AG08395 (cell line): ENCODE results near the gene DOCK8.

Experiments used
- DNase-seq: peaks from one replicate; pipeline ENCODE4 v3.0.0; 2012; ENCODE audit warnings: mixed read lengths, low spot score

The DOCK8 gene

DNA sequence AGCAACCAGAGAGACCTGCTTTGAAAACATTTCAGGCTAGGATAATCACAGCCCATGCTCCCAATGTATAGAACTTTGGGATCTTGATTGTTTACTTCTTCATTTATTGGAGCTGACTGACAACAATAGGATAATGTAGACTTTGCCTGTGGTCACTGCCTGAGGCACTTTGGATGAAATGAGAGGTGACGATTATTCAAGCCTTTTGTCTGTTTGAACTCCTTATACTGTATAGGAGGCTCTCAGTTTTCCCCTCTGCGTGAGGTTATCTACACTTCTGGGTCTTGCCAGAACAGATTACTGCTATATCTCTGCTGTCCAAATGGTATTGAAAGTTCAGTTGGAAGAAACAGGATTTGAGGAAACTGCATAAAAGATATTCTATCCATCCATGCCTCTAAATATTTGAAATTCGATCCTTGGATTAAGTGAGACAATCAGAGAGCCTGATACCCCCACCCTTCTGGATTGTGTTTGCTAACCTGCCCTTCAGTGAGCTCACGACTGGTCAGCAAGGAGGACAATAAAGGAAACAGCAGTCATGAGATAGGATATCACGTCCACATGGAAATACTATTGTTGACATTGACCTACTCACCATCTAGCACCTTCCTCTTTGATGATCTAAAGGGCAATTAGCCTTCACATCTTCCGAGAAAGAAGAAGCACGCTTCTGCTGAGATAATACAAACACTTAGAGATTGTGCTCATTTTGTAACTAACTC, 98.1 kb downstream of the DOCK8 start:
- no peak for DNase-seq

DNA sequence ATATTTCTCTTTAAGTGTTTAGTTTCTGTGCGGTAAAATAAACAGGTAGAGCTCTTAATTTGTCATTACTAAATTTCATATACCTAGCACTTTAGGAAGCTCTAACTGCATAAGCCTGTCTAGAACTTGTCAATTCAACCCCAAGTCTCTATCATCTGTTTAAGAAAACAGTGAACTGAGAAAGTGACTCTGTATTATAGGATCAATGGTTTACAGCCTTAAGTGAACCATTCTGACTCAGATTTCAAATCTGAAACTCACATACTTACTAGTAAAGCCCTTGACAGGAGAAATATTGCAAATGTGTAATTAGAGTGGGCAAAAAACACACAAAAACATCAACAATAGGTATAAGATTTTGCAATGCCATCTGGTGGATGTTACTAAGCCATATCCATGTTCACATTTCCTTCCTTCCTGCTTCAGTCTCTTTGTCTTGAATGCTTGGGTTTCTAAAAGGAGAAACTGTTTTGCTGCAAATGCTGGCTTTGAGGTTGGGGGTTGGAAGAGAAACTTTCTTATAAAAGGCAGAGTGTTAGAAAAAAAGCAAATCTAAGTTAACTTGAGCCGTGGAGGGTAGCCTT, 101.8 kb downstream of the DOCK8 start:
- no peak for DNase-seq

DNA sequence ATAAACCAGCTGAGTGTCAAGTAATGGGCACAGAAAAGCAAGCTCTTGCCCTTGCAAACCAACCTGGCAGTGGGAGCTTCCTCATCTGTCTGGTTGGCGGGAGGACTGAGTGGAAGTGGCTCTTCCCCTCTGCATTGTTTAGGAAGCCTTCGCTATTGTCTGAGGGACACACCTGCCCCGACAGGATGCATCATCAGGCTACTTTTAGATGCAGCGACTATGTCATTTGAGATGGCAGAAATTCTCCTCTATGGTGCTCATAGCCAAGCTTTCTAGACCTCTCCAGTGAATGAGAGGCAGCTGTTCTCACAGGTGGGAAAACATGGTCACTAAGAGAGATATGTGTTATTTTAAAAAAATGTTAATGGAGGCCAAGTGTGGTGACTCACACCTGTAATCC, 104.0 kb downstream of the DOCK8 start:
- no peak for DNase-seq

DNA sequence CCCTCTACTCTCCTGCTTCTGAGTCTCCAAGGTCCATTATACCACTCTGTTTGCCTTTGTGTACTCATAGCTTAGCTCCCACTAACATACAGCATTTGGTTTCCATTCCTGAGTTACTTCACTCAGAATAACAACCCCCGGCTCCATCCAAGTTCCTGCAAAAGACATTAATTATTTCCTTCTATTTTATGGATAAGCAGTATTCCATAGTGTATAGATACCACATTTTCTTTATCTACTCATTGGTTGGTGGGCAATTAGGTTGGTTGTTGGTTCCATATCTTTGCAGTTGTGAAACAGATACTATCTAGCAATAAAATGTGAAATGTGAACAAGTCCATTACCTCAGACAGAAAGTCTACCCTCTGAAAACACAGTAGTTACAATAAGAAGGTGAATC, 110.3 kb downstream of the DOCK8 start:
- DNase-seq, result no peak

DNA sequence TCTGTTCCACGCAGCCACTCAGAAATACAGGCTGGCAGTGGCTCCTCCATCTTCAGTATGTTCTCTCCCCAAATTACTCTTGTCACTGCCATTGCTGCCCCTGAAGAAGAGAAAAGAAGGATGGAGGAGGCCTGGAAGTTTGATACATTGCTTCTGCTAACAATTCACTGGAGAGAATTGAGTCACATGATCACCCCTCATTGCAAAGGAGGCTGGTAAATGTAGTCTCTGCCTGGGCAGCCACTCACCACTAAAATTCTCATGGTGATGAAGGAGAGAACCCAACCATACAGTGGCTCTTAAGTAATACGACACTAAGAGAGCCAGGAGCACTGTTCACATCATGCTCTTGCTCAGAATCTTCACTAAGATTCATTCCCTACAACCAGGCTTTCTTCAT, 112.0 kb downstream of the DOCK8 start:
- DNase-seq, result no peak

DNA sequence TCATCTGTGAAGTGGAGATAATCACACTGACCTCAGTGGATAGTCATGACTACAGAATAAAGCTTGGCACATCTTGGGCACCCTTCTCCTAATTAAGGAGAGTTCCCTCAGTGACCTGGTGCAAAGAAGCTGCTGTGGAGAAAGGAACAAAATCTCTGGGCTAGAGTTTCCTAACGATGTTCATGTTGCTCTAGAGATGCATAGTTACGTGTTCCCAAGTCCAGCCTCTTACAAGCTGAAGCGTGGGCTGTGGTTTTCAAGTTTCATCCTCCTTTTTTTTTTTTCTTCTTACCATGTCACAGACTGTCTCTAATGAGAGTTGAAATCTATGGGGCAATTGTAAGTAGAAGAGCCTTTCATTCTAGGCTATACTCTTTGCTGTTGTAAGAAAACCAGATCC, 113.8 kb downstream of the DOCK8 start:
- DNase-seq, result no peak

DNA sequence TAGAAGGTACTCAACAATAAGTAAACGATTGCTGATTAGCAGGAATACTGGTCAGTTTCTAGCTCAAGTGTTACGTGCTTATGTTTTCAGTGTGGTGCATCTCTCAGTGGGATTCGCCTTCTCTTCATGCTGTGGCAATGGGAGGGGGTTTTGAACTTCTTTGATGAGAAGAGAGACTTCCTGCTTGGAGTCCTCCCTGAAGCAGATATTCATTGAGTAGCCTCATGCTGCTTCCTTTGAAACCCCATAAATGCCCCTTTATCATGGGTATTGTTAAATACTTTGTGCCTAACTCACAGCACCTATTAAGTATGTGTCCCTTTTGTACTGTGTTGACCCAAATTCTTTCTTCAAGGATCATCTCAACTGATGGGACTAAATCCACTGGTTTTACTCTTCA, 116.5 kb downstream of the DOCK8 start:
- no peak for DNase-seq

DNA sequence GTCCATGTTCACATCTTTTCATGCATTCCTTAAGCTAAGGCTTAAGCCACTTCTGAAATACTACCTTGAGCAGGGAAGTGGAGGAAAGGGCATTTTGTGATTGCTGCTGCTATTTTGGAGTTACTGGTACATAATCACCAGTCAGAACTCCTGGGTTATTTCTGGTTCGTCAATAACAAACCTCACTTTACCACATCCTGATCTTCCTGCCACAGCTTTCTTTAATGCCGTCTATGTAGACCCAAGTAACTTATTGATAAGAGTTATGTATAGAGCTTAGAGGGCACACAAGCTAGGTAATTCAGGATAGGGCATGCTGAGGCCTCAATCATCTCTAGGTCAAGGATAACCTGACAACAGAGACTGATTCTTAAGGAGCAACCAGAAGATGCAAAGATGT, 120.7 kb downstream of the DOCK8 start:
- no peak for DNase-seq

DNA sequence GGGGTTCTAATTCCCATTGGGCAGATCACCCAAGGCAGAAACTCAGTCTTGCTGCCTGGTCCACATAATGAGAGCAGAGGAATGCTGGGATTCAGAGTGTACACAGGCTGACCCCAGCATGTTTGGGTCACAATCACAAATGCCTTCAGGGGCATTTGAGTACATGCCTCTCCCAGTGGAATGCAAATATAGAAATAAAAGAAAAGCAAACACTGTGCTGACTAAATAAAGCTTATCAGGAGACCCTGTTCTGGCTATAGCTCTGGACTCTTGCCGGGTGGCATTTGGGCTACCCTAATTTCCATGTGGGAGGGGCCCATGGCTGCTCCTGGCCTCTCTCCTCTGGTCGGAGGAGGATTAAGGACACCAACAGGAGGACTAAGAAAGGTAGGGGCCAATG, 121.4 kb downstream of the DOCK8 start:
- DNase-seq, result no peak

DNA sequence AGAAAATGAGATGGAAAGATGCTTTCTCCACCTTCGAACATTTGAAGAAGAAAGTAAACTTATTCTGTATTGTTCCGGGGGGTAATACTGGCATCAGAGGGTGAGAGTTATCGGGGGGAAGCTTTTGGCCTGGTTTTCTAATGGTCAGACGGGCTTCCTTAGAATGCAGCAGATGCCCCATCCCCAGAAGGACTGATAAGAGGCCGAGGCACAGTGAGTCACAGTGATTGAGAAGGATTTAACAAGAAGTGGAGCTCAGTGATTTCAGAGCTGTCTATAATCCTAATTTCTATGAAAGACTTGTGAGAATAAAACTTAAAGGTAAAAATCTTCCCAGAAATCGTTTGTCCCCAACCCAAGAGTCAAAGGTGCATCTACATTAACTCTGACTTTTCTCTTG, 123.9 kb downstream of the DOCK8 start:
- no peak for DNase-seq

DNA sequence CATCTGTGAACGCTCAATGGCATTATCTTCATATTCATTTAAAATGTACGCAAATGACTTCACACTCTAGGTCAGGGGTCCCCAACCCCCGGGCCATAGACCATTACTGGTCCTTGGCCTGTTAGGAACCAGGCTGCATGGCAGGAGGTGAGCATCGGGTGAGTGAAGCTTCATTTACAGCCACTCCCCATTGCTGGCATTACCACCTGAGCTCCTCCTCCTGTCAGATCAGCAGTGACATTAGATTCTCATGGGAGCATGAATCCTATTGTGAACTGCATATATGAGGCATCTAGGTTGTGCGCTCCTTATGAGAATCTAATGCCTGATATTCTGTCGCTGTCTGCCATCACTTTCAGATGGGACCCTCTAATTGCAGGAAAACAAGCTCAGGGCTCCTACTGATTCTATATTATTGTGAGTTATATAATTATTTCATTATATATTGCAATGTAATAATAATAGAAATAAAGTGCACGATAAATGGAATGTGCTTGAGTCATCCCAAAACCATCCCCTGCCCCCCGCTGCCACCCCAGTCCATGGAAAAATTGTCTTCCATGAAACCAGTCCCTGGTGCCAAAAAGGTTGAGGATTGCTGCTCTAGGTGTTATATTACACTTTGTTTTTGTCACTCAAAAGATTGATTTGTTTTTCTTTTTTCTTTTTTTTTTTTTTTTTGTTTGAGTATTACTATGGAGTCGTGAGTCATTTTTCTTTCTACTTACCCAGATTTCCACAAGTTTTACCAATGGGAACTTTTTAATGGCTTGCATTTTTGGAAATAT, 127.2 kb downstream of the DOCK8 start:
- DNase-seq, result no peak

DNA sequence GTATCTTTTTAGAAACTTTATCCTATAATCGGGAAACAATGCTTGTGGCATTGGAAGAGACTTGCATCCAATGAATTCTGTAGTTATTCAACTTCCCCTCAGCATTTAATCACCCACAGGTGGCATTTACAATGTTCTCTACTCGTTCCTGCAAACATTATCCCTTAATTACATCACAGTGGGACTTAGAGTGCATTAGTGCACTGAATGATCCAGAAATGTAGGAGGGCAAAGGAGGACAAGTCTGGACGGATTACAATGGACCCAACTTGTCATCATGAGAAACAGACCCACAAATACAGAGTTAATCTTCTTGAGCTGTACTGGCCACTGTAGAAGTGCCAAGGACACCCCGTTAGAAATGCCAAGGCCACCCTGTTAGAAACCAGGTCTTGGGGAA, 129.1 kb downstream of the DOCK8 start:
- DNase-seq, result no peak

DNA sequence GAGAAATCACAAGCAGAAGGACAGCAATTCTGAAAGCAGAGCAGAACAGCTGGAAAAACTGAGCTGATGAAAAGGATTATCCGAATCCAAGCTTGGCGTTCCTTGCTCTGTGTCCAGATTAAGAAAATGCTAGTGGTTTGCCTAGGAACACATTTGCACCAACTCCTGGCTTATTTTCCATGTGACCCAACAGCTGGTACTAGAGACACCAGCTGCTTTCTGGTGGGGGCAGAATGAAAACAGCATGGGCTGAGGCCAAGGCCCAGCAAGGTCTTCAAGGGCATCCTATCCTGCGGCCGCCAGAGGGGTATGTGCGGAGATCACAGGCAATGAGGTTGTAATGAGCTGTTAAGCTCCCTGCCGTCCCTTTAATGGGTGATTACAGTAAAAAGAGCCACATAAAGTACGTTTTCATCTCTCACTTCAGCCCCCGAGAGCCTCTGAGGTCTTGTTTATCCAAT, 131.5 kb downstream of the DOCK8 start:
- DNase-seq, result no peak

DNA sequence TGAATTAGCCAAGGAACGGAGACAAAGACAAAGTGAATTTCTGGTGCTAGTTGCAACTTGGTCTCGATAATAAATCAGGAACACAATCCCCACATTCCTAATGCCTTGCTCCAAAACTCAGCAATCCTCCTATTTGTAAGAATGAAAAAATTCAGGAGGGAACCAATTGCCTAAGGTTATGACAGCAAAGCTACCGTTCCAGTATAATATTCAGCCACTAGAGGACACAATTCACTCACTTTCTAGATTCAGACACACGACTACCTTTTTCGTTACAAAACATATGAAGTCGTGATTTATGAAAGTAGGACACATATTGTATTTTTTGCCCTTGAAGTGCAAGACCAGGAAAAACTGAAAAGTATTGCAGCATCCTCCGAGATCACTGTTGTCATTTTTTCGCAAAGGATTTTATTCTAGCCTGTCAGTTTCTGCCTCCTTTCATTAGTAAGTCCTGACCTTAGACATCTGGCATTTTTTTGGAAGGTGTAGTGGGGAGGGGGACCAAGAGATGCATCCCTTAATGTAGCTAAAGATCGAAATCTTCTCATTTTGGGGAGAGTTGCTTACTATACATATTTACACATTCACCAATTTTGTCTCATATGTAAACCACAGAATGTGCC, 133.1 kb downstream of the DOCK8 start:
- peak; percentile 45 for DNase-seq

DNA sequence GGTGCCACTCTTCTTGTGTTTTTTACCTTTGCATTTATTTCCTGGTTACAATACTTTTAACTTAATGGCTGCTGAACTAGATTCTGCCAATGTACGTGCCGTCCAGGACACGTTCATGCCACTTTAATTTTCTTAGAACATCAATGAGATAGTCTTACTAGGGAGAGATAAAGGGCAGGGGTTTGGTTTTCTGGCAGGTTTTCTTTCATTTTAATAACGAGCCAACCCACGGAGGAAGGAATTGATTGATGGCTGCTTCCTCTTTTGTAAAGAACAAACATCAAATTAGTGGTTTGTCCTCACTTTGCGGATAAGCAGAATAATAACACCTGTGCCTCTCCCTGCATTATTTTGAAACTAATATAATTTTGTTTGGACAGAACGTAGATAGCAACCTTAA, 135.7 kb downstream of the DOCK8 start:
- no peak for DNase-seq

DNA sequence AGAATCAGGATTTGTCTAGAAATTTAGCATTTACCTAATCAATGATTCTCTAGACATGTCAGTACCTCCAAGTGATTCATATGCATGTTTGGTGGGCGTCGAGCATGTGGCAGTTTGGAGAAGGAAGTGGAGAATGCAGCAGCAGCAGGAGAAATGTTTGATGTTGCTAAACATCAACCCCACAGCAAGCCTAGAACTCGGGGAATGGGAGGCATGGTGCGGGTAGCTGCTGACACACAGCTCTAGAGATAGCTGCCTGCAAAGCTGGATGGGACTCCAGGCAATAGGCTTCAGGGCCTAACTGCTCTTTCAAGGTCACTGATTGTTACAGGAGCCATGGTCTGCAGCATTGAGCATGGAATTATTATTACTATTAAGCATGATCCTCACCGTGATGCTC, 137.3 kb downstream of the DOCK8 start:
- no peak for DNase-seq

DNA sequence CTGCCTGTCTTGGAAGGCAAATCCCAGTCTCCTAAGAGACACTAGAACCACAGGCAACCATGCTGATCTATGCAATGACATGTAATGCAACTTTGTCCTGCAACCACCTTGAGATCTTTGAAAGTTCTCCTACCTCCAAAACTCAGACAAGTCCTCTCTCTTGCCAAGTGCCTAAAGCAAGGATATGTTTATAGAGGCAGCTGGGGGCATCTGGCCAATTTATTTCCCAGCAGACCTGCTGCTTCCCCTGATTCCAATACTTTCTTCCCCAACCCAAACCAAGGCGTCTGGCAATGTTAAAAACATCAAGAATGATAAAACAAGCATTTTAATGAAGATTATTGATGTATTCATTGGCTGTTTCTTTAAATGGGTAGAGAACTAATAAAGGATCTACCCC, 138.4 kb downstream of the DOCK8 start:
- DNase-seq, result no peak

DNA sequence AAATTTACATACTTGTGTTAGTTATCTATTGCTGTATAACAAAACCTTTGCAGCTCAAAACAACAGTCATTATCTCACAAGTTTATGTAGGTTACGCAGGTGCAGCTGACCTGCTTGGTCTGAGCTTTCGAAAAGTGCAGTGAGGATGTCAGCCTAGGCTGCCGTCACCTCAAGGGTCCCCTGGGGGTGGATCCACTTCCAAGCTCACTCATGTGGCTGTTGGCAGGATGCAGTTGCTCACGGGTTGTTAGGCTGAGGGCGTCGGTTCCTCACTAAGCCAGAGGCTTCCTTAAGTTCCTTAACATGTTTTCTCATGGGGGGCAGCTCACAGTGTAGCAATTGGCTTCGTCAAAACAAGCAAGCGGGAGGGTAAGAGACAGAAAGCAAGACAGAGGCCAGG, 139.8 kb downstream of the DOCK8 start:
- no peak for DNase-seq

DNA sequence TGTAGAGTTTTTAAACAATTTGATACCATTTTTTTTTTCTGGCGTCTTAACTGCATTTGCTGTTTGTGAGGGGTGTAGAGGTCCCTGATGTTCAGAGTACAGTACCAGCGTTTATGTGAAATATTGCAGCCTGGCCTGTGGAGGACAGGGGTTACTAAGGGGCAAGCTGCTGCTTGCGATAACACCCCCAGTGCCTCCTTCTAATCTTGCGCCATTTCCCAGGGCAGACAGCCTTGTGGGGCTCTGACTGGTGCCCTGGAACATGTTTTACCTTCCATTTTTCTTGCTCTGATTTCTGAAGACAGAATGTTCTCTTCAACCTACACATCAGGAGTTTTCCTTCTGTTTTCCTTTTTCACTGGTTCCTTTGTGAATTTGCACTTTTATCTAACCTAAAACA, 142.9 kb downstream of the DOCK8 start:
- DNase-seq, result no peak

DNA sequence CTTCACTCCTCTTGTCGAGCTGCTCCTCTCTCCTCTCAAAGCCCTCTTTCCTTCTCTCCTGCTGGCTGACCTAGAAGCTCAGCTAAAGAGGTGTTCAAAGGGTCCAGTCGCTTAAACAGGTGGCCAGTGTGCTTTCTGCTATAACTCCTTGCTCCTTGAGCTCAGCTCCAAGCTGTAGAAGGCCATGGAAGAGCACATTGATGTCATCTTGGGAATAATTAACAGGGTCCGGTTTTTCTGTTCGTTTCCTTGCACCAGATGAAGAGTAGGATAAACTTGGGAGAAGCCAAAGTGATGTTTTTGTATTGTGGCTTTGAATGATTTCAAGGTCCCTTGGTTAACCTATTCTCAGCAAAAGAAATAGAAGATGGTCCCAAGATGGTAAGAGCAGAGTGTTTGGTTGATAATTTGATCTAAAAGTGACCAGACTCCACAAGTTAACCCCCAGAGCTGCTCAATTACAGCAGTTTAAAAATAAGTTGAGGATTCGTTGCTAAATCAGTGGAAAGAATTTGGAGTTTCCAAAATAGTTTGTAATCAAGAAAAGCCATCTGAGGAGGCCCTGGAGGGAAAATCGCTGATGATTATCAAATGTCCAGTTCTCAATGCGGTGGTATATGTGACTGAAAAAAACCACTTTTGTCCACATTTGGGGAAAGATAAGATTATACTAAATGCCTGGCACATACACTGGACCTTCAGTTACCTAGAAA, 148.1 kb downstream of the DOCK8 start:
- DNase-seq, result no peak

DNA sequence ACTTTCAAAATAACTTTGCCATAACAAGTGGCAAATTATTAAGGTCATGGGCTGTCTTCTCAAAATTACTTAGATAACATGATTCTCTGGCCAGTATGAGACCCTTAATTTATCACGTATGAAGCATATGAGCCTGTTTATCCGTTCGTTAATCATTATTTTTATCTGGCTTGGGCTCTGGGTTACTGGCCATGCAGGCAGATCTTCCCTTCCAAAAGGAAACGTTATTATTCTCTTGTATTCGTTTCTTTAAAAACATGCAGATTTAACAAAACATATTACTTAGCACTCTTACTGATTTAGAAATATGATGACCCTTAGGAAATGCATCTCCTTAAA, 148.6 kb downstream of the DOCK8 start:
- no peak for DNase-seq

DNA sequence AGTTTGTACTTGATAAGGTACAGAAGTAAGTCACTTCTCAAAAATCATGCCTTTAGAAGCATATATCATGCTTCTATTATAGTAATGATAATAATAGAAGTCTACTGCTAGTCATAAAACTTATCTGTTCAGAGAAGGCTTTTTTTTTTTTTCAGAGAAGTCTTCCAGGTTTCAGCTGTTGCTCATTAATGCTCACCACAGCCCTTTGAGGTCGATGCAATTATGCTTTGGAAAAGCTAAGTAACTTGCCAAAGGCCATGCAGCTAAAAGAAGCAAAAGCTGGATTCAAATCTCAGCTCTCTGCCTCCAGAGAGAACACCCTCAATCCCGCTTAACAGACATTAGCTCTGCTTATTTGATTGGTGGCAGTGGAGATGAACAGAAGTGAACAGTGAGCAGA, 150.8 kb downstream of the DOCK8 start:
- no peak for DNase-seq
